ENCODE measurements around the gene MRPL24.

DNA sequence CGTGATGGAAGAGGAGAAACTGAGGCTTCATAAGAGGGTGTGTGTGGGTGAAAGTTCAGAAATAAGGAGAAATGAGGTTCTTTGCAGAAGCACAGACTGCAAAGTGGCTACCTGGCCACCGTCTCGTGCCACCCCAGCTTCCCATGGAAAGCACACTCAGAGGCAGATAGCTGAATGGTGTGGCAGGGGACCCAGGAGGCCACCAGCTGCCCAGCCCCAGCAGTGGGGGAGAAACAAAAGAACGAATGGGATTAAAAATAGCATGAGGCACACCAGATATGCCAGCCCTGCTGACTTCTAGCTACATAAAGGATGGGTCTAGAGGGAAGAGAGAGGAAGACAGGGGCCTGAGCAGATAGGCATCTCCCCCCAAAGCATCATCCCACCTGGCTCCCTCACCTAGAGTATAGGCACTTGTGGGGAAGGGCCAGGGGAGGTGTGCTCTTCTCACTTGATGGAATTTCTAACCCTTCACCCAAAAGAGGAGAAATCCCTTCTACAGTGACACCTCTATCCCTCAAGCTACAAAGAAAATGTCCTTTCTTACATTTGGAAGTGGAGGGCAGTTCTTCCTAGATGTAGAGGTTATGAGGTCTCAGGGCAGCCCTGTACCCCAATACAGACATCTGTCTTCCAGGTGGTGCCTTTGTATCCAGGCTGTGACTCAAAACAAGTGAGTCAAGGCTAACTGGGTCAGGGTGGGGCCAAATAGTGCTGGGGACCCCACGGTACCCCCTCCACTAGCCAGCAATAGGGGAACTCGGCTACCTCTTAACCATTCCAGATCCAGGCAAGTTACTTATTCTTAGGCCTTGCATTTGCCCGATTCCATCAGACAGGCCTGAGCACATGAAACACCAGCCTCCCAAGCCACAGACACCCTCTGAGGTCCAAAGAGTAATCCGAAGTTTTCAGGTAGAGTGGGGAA lies 7.1 kb upstream of the MRPL24 start:
- TF ChIP-seq EZH2phosphoT487 (IDR thresholded peaks at IDR 0.05; ENCODE audit: borderline replicate concordance, low read length) = no peak
- TF ChIP-seq, protein P1, sequence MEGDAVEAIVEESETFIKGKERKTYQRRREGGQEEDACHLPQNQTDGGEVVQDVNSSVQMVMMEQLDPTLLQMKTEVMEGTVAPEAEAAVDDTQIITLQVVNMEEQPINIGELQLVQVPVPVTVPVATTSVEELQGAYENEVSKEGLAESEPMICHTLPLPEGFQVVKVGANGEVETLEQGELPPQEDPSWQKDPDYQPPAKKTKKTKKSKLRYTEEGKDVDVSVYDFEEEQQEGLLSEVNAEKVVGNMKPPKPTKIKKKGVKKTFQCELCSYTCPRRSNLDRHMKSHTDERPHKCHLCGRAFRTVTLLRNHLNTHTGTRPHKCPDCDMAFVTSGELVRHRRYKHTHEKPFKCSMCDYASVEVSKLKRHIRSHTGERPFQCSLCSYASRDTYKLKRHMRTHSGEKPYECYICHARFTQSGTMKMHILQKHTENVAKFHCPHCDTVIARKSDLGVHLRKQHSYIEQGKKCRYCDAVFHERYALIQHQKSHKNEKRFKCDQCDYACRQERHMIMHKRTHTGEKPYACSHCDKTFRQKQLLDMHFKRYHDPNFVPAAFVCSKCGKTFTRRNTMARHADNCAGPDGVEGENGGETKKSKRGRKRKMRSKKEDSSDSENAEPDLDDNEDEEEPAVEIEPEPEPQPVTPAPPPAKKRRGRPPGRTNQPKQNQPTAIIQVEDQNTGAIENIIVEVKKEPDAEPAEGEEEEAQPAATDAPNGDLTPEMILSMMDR (IDR thresholded peaks at IDR 0.05; ENCODE audit: low read depth, low read length, poor library complexity, severe bottlenecking) = peak; percentile 25
